Neural cell (in vitro differentiated cells): Measurements from ENCODE around the gene CFAP52. TPM values are rescaled to one million over a fixed set of nuclear protein-coding genes. Genes with fewer than 3 reads are reported as not detected.

ENCODE experiments used
- H2AFZ ChIP-seq: fragments of 200-600, 300-800 bp; sonication (generic), shearing (Covaris generic); 2 replicates; pipeline ENCODE4 v1.6.0; 2014; ENCODE audit warnings: low read depth, mild to moderate bottlenecking, antibody characterized with exemption, low read length, moderate library complexity
- H3F3A ChIP-seq: fragments of 200-600 bp; shearing (Covaris generic); 2 replicates; pipeline ENCODE4 v1.6.1; 2016; ENCODE audit warnings: mild to moderate bottlenecking, moderate library complexity, mixed read lengths, antibody characterized with exemption, low read length; ENCODE audit not compliant: insufficient read depth, poor library complexity, severe bottlenecking
- H3K27ac ChIP-seq: fragments of 200-600, 300-800 bp; sonication (generic), shearing (Covaris generic); 2 replicates; pipeline ENCODE4 v1.5.1; 2014; ENCODE audit warnings: mild to moderate bottlenecking, low read length, moderate library complexity
- H3K27me3 ChIP-seq: fragments of 300-800, 200-600 bp; sonication (generic), shearing (Covaris generic); 2 replicates; pipeline ENCODE4 v1.6.0; 2014; ENCODE audit warnings: mild to moderate bottlenecking, low read depth, low read length, moderate library complexity; ENCODE audit not compliant: insufficient read depth
- H3K36me3 ChIP-seq: fragments of 300-800, 200-600 bp; sonication (generic), shearing (Covaris generic); 2 replicates; pipeline ENCODE4 v1.5.1; 2014; ENCODE audit warnings: mild to moderate bottlenecking, antibody characterized with exemption, low read length, moderate library complexity; ENCODE audit not compliant: insufficient read depth
- H3K4me2 ChIP-seq: fragments of 300-800, 200-600 bp; sonication (generic), shearing (Covaris generic); 2 replicates; pipeline ENCODE4 v1.6.0; 2014; ENCODE audit warnings: mild to moderate bottlenecking, low read length
- H3K4me3 ChIP-seq: fragments of 300-800, 200-600 bp; sonication (generic), shearing (Covaris generic); 2 replicates; pipeline ENCODE4 v1.5.1; 2014; ENCODE audit warnings: mild to moderate bottlenecking, low read length, moderate library complexity
- H3K79me2 ChIP-seq: fragments of 200-600 bp; shearing (Covaris generic); replicated peaks from 2 replicates; pipeline ENCODE4 v1.6.0; 2014; ENCODE audit warnings: mild to moderate bottlenecking, low read length, moderate library complexity; ENCODE audit not compliant: insufficient read depth
- H3K9ac ChIP-seq: fragments of 300-800, 200-600 bp; sonication (generic), shearing (Covaris generic); 2 replicates; pipeline ENCODE4 v1.6.1; 2016; ENCODE audit warnings: mild to moderate bottlenecking, low read length, mixed read lengths
- H3K9me2 ChIP-seq: fragments of 200-600 bp; shearing (Covaris generic); 2 replicates; pipeline ENCODE4 v1.6.1; 2016; ENCODE audit warnings: mild to moderate bottlenecking, low read length, mixed read lengths; ENCODE audit not compliant: insufficient read depth
- H3K9me3 ChIP-seq: fragments of 200-600, 300-800 bp; sonication (generic), shearing (Covaris generic); 2 replicates; pipeline ENCODE4 v1.6.1; 2016; ENCODE audit warnings: mild to moderate bottlenecking, mixed run types, low read length, moderate library complexity, mixed read lengths
- H4K20me1 ChIP-seq: fragments of 200-600 bp; shearing (Covaris generic); 2 replicates; pipeline ENCODE4 v1.6.1; 2016; ENCODE audit warnings: mild to moderate bottlenecking, mixed run types; ENCODE audit not compliant: insufficient read depth
- EP300 ChIP-seq: fragments of 450-650 bp; conservative IDR thresholded peaks from 2 replicates; pipeline ENCODE4 v1.6.1; 2014; ENCODE audit warnings: antibody characterized with exemption, mild to moderate bottlenecking, moderate library complexity; ENCODE audit not compliant: poor library complexity, severe bottlenecking
- EZH2 ChIP-seq: fragments of 200-600, 300-800 bp; shearing (Covaris generic), sonication (generic); IDR thresholded peaks from 2 replicates; pipeline ENCODE4 v1.6.1; 2014; ENCODE audit warnings: antibody characterized with exemption, low read length, borderline replicate concordance, mild to moderate bottlenecking; ENCODE audit not compliant: insufficient read depth, poor library complexity, severe bottlenecking
- POLR2AphosphoS5 ChIP-seq: IDR thresholded peaks from 2 replicates; pipeline ENCODE4 v1.6.1; 2012
- RAD21 ChIP-seq: fragments of 450-650 bp; conservative IDR thresholded peaks from 2 replicates; pipeline ENCODE4 v1.6.1; 2014; ENCODE audit warnings: antibody characterized with exemption, mild to moderate bottlenecking, moderate library complexity
- SMC3 ChIP-seq: fragments of 450-650 bp; conservative IDR thresholded peaks from 2 replicates; pipeline ENCODE4 v1.6.1; 2014; ENCODE audit warnings: antibody characterized with exemption, mild to moderate bottlenecking, moderate library complexity; ENCODE audit not compliant: poor library complexity
- TAF1 ChIP-seq: IDR thresholded peaks from 2 replicates; pipeline ENCODE4 v1.6.1; 2012; ENCODE audit warnings: low read depth
- polyA plus RNA-seq: library from polyadenylated mRNA; depleted of rRNA; stranded (reverse); fragments of >200 nt; gene quantifications from 2 replicates; pipeline ENCODE4 v1.2.3, GENCODE V29; 2014

Gene CFAP52
- polyA plus RNA-seq, 1 donor from 2014 or later: 1.9 TPM

GRCh38 chr17:9677411-9677810 lies 101.0 kb downstream of the CFAP52 start:
- H3K4me2 ChIP-seq: no peak overlapping the region
- no peaks in the 10 kb centered on the region for H3K36me3 ChIP-seq
- H3K9me3 ChIP-seq: peaks cover 7% of the 10 kb centered on the region
- H3K27me3 ChIP-seq: no peaks in the 10 kb centered on the region
- no peak for TF ChIP-seq POLR2AphosphoS5
- no peak overlapping the region for H3K9ac ChIP-seq
- no peaks in the 10 kb centered on the region for H3K79me2 ChIP-seq
- no peaks in the 10 kb centered on the region for H3K9me2 ChIP-seq
- no peak overlapping the region for H3K27ac ChIP-seq
- no peak overlapping the region for H2AFZ ChIP-seq
- no peak overlapping the region for H3K4me3 ChIP-seq
- H4K20me1 ChIP-seq: no peaks in the 10 kb centered on the region
- H3F3A ChIP-seq: no peaks in the 10 kb centered on the region

GRCh38 chr17:9677896-9678295 lies 101.5 kb downstream of the CFAP52 start:
- Histone ChIP-seq H3F3A (no peaks in the 10 kb centered on the region), H3K9me2 (no peaks in the 10 kb centered on the region), H3K27me3 (no peaks in the 10 kb centered on the region), H3K9me3 (peaks cover 7% of the 10 kb centered on the region), H3K79me2 (no peaks in the 10 kb centered on the region), H3K4me2 (no peak overlapping the region), H3K27ac (no peak overlapping the region), H2AFZ (no peak overlapping the region), H3K9ac (no peak overlapping the region), H3K4me3 (no peak overlapping the region), H4K20me1 (no peaks in the 10 kb centered on the region), H3K36me3 (no peaks in the 10 kb centered on the region)
- TF ChIP-seq RAD21 (no peak), POLR2AphosphoS5 (no peak), EP300 (no peak), TAF1 (no peak), EZH2 (no peak)

DNA sequence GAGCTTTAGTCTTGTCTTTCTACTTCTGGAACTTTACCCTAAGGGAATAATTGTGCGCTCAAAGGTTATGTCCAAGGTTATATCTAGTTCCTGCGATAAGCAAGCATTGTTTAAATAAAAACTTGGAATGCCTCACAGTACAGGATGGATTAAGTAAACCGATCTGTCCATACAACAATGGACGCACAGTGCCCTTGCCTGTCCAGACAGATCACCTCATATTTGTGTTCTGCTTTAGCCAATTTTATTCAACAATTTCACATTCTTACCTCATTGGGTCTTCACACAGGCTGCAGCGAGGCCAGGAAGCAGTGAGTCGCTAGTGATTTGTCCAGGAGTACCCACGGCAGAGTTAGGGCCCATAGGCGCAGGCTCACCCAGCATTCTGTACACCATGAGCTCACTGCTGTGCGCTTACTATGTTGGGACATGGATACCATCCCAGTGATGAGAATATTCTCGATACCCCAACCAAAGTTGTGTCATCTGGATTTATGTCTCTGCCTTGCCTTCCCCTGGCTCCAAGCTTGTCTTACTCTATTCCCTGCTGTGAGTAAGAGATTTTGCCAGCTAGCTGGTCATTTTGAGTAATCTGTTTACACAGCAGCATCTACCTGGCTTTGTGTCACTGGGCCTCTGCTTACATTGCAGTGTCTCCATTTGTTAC lies 108.6 kb downstream of the CFAP52 start:
- Histone ChIP-seq H3K27ac (no peak overlapping the region), H3K27me3 (no peaks in the 10 kb centered on the region), H3K9me3 (peaks cover 4% of the 10 kb centered on the region), H3K4me3 (no peak overlapping the region), H3K36me3 (no peaks in the 10 kb centered on the region), H3K79me2 (no peaks in the 10 kb centered on the region), H3K9ac (no peak overlapping the region), H3K4me2 (no peak overlapping the region), H2AFZ (no peak overlapping the region), H3K9me2 (no peaks in the 10 kb centered on the region), H3F3A (no peaks in the 10 kb centered on the region), H4K20me1 (no peaks in the 10 kb centered on the region)
- no peak for TF ChIP-seq SMC3
- TF ChIP-seq EP300: no peak

Other genes starting within 250 kb of the CFAP52 start
- gene STX8, start 822 bp upstream of the CFAP52 start, polyA plus RNA-seq: 78.3 and 100 TPM in 2 replicates
- gene USP43, start 68.9 kb downstream of the CFAP52 start, polyA plus RNA-seq: 0.46 and 0.53 TPM in 2 replicates
- not detected in 2 replicates for gene DHRS7C, start 214.9 kb downstream of the CFAP52 start, polyA plus RNA-seq
- not detected in 2 replicates for gene GSG1L2, start 245.4 kb downstream of the CFAP52 start, polyA plus RNA-seq
- gene GLP2R, start 249.3 kb downstream of the CFAP52 start, polyA plus RNA-seq: not detected in 2 replicates